NCI-H1048 (cell line): Measurements from ENCODE around the gene PSG4.
"Not testable (repeated sequence)": the region's sequence is repeated elsewhere in the genome, so short reads cannot be mapped to it uniquely, and the experiment has no call there.

ENCODE experiments used
- DNase-seq: peaks from one replicate; lab custom pipeline; 2025; lab: John Stamatoyannopoulos, UW

The PSG4 gene

DNA sequence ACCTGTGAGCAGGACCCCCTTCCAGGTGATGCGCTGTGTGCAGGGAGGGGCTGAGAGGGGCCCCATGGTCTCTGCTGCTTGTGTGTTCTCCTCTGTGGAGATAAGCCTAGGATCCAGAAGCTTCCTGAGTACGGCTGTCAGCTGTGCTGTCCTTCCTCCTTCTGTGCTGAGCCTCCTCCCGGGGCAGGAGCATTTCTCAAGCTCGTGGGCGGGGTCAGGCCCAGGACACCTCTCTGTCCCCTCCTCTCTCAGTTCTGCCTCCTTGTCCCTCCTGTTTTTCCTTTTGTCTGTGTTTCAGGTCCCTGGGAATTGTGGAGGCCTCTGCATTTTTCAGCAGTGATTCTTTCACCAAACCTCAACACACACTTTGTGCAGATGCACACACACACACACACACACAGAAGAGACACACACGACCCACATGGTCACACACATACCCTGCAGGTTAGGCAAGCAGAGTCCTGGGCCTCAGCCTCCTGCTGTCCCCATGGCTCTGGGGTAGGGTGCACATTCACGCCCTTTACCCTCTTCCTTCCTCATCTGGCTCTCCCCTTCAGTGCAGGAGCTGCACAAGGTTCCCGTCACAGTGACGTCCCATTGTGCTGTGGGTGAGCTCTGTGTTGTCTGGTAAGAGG is at the start of gene PSG4:
Gene PSG4, minus strand, starts transcription at position 168 of the 635 bp plus-strand sequence. Its CDS starts 102 bp downstream, at position 66.
- DNase-seq: not testable (repeated sequence)

DNA sequence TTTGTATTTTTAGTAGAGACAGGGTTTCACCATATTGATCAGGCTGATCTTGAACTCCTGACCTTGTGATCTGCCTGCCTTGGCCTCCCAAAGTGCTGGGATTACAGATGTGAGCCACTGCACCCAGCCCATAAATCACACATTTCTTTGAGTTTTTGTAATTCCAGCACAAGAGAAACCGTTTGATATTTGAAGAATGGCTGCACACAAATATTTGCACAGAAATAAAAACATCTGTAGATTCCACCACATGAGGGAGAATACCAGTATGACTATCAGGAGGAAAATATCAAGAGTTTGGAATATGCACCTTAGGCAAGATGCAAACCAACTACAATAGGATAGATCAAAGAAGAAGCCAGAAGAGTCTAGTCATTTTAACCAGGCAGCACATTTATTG is 46.0 kb upstream of the PSG4 start:
- DNase-seq: not testable (repeated sequence)

DNA sequence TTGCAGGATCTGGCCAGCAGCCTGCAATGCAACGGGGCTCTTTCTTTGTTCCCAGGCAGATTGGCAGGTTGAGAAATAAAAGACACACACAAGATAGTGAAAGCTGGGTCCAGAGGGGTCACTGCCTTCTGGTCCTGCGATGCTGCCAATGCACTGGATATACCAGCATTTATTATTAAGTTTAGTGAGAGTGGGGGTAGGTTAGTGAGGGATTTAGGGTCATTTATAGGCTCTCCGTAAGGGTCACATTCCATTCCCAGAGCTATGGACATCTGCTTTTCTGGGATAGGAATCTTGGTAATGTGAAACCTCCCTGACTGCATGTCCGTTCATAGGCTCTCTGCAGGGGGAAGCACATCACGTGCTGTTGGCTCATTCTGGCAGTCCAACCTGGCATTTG is 44.9 kb upstream of the PSG4 start:
- DNase-seq: not testable (repeated sequence)

DNA sequence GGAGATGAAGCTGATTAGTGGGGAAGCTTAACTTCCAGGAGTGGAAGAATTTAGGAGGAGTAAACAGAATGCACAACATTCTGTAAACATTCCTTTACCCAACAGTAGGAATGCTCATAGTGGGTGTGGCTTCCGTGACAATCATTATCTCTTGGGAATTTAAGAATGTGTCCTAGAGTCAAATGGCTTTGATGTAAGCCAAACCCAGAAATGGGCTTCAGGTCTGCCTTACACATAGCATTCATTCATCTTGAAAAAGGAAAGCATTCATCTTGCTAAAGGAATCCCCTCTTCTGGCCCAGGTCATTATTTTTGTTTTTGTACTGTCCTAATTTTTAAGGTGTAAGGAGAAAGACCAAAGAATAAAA is 43.2 kb upstream of the PSG4 start:
- DNase-seq: not testable (repeated sequence)

DNA sequence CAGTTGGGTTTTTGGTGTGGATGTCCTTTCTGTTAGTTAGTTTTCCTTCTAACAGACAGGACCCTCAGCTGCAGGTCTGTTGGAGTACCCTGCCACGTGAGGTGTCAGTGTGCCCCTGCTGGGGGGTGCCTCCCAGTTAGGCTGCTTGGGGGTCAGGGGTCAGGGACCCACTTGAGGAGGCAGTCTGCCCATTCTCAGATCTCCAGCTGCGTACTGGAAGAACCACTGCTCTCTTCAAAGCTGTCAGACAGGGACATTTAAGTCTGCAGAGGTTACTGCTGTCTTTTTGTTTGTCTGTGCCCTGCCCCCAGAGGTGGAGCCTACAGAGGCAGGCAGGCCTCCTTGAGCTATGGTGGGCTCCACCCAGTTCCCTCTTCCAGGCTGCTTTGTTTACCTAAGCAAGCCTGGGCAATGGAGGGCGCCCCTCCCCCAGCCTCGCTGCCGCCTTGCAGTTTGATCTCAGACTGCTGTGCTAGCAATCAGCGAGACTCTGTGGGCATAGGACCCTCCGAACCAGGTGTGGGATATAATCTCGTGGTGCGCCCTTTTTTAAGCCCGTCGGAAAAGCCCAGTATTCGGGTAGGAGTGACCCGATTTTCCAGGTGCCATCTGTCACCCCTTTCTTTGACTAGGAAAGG is 41.9 kb upstream of the PSG4 start:
- DNase-seq: not testable (repeated sequence)

DNA sequence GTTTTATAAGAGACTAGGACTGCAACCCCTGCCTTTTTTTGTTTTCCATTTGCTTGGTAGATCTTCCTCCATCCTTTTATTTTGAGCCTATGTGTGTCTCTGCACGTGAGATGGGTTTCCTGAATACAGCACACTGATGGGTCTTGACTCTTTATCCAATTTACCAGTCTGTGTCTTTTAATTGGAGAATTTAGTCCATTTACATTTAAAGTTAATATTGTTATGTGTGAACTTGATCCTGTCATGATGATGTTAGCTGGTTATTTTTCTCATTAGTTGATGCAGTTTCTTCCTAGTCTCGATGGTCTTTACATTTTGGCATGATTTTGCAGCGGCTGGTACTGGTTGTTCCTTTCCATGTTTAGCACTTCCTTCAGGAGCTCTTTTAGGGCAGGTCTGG is 40.4 kb upstream of the PSG4 start:
- not testable (repeated sequence) for DNase-seq

DNA sequence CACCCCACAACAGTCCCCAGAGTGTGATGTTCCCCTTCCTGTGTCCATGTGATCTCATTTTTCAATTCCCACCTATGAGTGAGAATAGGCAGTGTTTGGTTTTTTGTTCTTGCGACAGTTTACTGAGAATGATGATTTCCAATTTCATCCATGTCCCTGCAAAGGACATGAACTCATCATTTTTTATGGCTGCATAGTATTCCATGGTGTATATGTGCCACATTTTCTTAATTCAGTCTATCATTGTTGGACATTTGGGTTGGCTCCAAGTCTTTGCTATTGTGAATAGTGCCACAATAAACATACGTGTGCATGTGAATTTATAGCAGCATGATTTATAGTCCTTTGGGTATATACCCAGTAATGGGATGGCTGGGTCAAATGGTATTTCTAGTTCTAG is 36.8 kb upstream of the PSG4 start:
- DNase-seq: not testable (repeated sequence)

DNA sequence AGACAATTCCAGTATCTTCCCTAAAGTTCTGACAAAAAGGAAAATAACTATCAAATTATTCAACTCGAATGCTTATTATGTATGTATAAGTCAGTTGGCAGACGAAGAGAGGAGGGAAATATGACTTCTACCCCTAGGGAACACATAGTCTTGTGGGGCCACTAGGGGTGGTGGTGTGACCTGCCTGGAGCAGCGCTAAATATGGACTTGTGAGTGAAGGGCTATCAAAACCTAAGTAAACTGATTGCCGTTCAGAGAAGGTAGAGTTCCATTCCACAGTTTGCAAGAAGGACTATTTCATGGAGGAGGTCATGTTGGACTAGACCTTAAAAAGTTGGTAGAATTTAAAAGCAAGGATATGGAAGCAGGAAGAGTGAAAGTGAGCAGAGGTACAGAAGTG is 32.8 kb upstream of the PSG4 start:
- DNase-seq: not testable (repeated sequence)

DNA sequence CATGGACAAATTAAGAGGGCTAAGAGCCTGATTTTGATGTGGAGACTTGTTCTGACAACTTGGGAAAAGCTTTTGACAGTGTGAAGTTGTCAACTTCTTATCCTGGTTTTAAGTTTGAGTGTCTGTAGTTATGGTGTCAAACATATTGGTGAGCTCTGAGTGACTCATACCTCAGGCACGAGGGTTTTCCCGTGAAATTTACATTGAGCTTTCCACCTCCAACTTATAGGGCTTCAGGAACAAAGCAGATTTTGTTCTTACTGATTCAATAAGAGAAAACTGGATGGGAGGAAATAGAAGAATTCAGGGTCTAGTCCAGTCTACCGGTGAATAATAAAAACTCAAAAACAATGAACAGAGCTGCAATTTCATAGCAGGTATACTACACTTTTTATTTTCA is 30.2 kb upstream of the PSG4 start:
- not testable (repeated sequence) for DNase-seq

DNA sequence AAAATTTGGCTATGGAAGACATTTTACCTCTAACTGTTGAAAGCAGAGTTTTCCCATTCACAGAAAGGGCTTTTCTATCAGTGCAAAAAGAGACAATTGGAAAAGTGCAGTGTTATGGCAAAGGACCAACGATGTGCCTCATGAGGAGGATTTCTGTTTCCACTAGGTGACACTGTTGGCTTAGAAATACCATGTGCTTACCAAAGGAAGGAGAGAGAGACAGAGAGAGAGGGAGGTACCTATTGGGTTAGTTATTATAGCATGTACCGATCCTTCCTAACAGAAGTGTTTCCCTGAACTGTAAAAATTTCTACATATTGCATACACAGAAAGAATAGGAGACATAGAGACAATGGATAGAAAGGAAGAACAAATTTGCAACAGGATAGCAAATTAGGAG is 23.9 kb upstream of the PSG4 start:
- DNase-seq: no peak

DNA sequence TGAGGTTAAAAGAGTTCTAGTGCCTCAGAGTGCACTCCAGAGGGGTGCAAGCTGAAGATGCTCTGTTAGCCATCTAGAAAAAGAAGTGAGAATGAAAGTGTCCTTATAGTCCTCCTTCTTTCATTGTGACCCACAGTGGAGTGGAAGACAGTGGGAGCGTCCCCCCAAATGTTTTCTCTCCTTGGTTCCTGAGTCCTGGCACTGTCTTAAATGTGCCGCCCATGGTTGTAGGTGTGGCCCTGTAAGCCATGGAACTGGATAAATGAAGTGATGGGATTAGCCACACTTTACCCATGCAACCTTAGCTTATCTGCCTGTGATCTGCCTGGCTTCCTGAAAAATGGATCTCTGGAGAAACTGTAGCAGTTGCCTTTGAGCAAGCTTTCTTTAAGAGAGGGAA is 23.3 kb upstream of the PSG4 start:
- not testable (repeated sequence) for DNase-seq

DNA sequence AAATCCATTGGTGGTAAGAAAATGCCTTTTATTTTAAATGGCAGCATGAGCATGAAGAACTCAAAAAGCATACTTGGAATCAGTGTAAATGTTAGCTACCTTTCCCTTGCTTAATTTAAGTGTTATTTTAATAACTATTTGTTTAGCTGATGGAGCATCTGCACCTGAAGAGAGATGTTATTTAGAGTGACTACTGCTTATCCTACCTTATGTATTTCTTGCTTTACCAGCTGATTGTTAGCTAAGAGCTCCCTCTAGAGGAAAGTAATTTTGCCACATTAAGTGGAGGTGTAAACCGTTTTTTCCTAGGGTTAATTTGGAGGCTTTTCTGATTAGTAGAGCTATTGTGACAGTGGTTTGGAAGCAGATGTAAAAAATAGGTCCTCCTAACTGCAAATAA is 21.5 kb upstream of the PSG4 start:
- DNase-seq: not testable (repeated sequence)

DNA sequence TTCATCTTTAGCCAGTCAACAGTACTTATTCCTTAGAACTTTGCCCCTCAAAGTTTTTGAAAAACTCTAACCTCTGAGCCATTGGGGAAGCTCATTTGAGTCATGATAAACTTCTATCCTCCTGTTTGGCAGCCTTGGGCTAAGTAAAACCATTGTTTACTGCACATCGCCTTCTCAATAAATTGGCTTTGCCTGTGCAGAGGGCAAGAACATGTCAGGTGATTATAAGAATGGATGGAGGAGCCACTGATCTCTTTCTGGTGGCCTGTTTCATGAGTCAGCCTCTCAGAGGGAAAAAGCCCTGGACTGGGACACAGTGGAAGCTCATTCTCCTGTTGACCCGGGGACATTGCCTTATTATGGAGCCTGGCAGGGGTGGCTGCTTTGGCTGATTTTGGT is 19.4 kb upstream of the PSG4 start:
- DNase-seq: no peak

DNA sequence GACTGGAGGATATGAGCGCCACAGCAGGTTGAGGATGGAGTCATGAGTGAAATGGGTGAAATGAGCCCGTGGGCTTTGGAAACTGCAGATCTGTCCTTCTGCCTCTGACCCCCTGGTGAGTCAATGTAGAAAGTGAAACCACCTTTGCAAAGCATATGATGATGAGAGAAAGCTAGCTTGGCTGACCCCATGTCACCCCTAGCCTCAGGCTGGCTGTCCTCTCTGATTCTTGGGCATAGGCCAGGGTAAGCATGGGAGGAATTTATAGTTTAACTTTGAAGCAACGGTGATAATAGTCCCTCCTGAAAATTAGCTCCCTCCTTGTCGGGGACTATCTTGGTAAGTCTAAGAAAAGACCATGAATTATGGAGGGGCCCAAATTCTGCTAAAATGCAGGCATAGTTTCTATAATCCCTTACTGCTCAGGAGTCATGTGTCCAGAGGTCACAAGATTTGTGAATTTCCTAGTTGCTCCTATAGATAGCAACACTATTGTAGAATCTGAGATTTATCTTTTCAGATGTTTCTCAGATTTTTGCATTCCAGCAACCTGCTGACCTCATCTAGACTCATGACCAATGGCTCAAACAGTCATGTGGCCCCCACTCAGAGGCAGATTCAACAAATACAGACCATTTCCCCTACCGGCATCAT is 18.9 kb upstream of the PSG4 start:
- DNase-seq: not testable (repeated sequence)

DNA sequence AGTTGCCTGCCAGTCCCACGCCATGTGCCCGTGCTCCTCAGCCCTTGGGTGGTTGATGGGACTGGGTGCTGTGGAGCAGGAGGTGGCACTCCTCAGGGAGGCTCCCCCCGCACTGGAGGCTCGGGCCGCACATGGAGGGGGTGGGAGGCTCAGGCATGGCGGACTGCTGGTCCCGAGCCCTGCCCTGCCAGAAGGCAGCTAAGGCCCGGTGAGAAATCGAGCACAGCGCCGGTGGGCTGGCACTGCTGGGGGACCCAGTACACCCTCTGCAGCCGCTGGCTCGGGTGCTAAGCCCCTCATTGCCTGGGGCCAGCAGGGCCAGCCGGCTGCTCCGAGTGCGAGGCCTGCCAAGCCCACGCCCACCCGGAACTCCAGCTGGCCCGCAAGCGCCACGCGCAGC is 16.5 kb upstream of the PSG4 start:
- DNase-seq: not testable (repeated sequence)

DNA sequence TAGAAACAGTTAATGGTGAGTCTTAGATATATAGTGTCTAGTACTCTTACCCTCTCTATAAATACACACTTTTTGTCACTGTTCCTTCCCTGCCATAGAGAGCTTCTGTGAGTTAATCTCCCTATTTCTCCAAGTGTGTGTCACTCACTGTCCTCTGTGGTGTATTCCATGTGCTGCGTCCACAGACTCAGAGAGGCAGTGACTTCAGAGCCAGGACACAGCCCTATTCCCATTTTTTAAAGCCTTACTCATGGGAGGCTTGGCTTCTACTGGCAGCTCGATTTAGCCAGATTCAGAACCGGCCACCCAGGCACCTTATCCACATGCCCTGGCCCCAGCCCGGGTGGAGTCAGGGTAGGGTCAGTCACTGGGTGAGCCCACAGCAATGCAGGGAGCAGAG is 13.7 kb upstream of the PSG4 start:
- not testable (repeated sequence) for DNase-seq

DNA sequence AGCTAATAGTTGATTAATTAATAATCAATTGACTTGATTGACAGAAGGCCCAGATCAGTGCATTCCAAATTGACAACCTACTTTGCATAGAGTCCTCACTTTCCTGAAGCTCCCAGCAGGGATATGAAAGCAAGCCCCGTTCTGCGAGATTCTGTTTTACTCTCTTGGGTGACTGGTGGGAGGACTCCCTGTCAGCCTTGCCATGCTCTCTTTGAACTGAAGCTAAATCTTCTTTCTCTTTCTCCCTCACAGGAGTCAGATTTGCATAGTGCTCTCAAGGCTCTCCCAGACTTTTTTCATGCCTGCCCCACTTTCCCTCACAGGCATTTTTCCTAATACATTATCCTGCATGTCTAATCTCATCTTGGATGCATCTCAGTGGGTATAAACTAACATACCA is 10.4 kb upstream of the PSG4 start:
- not testable (repeated sequence) for DNase-seq

DNA sequence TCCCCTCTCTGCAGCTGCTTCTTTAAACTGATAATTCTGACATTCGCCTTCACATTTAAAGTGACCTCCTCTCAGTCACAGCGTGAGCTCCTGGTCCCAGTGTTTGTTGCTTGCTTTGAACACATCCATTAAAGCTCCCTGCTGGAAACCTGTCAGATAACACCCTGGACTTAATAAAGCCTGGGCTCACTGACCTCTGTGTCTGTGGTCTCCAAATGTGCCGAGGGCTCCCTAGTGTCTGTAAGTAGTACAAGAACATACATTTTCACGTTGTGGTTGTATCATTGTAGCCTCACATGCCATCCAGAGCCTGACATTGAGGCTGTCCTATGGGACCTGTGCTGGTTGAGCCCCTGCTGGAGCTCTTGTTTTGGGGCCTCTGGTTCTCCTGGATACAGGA is 2.6 kb upstream of the PSG4 start:
- DNase-seq: no peak

DNA sequence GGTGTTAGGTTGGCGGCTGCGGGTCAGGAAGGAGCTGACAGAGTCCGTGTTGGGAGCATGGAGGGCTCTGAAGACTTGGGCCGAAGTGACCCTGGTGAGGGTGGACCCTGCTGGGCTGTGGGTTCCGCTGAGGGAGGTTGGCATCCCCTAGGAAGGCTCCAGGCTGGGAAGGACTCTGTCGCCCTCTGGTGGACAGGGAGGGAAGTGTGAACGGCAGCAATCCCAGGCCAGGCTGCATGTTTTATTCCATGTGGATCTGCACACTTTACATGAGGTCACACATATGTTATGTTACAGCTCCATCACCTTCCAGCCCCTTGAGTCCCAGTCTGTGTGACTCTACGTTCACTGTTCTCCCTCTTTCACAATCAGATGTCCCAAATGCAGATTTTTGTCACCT is 1.7 kb upstream of the PSG4 start:
- DNase-seq: not testable (repeated sequence)

DNA sequence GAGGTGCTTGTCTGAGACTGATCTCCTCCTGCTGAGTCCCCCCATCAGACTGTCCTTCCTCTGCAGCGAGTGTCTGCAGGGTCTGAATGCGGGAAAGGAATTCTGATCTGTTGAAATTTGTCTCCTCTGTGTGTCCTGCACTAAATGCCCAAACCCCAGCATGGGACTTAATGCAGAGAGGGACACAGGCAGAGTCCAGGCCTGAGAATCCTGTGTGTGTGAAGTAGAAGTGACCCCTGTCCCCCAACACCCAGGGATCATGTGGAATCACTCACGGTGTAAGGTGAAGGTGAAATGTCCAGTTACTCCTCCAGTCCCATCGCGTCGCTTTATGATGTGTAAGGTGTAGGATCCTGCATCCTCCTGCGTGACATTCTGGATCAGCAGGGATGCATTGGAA is 1.8 kb downstream of the PSG4 start:
- DNase-seq: not testable (repeated sequence)

DNA sequence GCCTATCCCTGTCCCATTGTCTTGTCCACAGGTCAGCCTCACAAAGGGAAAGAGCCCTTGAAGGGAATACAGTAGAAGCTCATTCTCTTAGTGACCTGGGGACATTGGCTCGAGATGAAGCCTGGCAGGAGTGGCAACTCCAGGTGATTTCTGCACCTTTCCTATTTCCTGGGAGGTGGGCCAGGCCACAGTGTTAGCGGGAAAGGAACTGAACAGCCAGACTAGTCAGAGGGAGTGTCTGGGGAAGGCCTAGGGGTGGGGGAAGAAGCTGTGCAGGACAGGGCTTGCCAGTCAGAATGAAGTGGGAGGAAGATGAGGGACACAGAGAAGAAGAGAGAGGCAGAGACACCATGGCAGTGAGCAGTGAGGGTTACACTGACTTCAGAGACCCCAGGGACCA is 3.5 kb downstream of the PSG4 start:
- DNase-seq: not testable (repeated sequence)

DNA sequence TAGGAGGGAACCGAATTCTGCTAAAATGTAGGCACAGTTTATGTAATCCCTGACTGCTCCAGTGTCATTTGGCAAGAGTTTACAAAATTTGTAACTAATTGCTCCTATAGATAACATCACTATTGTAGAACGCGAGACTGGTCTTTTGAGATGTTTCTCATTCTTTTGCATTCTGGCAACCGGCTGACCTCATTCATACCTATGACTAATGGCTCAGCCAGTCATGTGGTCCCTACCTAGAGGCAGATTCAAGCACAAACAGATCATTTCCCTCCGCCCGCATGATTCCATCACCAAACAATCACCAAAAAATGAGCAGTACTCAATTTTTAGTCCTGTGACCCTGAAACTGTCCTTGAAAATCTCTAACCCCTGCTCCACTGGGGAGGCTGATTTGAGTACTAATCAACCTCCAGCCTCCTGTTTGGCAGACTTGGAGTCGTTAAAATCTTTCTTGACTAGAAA is 4.1 kb downstream of the PSG4 start:
- not testable (repeated sequence) for DNase-seq
